Upper lobe of left lung (tissue), 6 donors: Measurements from ENCODE around the gene BTBD7. TPM values are rescaled to one million over a fixed set of nuclear protein-coding genes. Genes with fewer than 3 reads are reported as not detected.

Experiments
- ATAC-seq, 2 donors: fragments of 200-7000 bp; cut with Tn5 transposase; one replicate each; pipeline ENCODE4 v1.9.1; 2022; ENCODE audit warnings: mild to moderate bottlenecking in 2 of 2, moderate library complexity in 2 of 2; ENCODE audit not compliant: low FRiP score in 2 of 2
- DNase-seq, 2 donors: peaks; one replicate each; pipeline ENCODE4 v3.0.0-alpha.2; 2019 to 2020
- H3K27ac ChIP-seq, 4 donors: fragments of 200-600 bp; sonication (generic); one replicate each; pipeline ENCODE4 v1.5.1; 2016 to 2019
- H3K27me3 ChIP-seq, 4 donors: fragments of 200-600 bp; sonication (generic); one replicate each; pipeline ENCODE4 v1.5.1; 2017 to 2019
- H3K36me3 ChIP-seq, 4 donors: fragments of 200-600 bp; sonication (generic); one replicate each; pipeline ENCODE4 v1.5.1; 2016 to 2019
- H3K4me1 ChIP-seq, 4 donors: fragments of 200-600 bp; sonication (generic); one replicate each; pipeline ENCODE4 v1.5.1; 2018 to 2019
- H3K4me3 ChIP-seq, 4 donors: fragments of 200-600 bp; sonication (generic); one replicate each; pipeline ENCODE4 v1.5.1; 2017 to 2019; ENCODE audit warnings: mild to moderate bottlenecking in 2 of 4, moderate library complexity in 1 of 4
- H3K9me3 ChIP-seq, 4 donors: fragments of 200-600 bp; sonication (generic); one replicate each; pipeline ENCODE4 v1.5.1; 2018 to 2019
- EP300 ChIP-seq, 4 donors: sonication (generic); formaldehyde crosslinking; IDR thresholded peaks; one replicate each; pipeline ENCODE4 v1.5.1; 2017; ENCODE audit warnings: antibody characterized with exemption in 4 of 4, control low read depth in 2 of 4
- POLR2A ChIP-seq, 4 donors: fragments of 450-650 bp; IDR thresholded peaks; one replicate each; pipeline ENCODE4 v1.5.1; 2016 to 2017; ENCODE audit warnings: antibody characterized with exemption in 4 of 4, mild to moderate bottlenecking in 2 of 4
- POLR2AphosphoS5 ChIP-seq, 2 donors: sonication (generic); formaldehyde crosslinking; IDR thresholded peaks; one replicate each; pipeline ENCODE4 v1.5.1; 2017; ENCODE audit warnings: antibody characterized with exemption in 2 of 2
- WGBS, 2 donors: methylation state at CpG; one replicate each; pipeline ENCODE4 v1.1.5; 2017 to 2018; 5-methylcytosine and 5-hydroxymethylcytosine counted together
- total RNA-seq, 6 donors: library from RNA; depleted of rRNA in 4 of 6; stranded (reverse); fragments of >200 nt in 4 of 6; gene quantifications; one replicate each; pipeline versions ENCODE4 v1.1.0 to v1.2.1, GENCODE V29; 2016 to 2021
- TF ChIP-seq, protein P1 (sequence below), 6 experiments: fragments of 450-650 bp in 4 of 6; fragments of 200-600 bp in 2 of 6; sonication (generic) in 2 of 6; IDR thresholded peaks; one replicate each; pipeline ENCODE4 v1.5.1; 2016 to 2019; ENCODE audit warnings: antibody characterized with exemption in 6 of 6
- donor health status: DM: no; HTN: no; CAD: no; lungs with moderate emphysema.
- donor health status: DM: no; HTN: yes; CAD: no; lungs with severe emphysema.

BTBD7 gene
- total RNA-seq, 6 donors from 2014 or later, result 15.1 to 46.1 (median 36.9) TPM

DNA sequence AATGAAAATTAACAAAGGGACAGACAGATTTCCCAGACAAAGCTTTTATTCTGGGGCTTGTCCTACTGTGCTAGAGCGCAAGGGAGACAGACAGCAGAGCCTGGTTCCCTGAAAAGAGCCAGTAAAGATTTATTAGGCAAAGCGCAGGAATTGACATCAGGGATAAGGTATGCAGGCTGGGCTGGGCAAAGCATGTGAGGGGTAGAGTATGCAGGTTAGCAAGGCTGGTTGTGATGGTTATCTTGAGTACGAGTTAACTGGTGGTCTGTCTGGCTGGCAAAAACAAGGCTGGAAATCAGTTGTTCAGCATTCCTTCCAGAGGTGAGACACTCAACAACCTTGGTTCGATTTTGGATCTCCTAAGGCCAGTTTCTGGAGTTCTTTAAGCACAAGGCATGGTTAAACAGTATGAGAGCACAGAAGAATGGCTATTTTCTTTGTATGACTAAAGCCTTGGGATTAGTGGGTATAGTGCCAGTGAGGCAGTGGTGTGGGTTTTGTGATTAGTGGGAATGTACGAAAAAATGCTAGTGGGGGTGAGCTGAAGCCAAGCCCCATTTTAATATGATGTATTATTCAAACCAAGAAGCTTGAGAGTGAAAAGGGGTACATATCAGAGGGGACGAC lies 30.9 kb downstream of the BTBD7 start:
- H3K4me3 ChIP-seq, result no peak overlapping the region
- H3K27me3 ChIP-seq, result no peaks in the 10 kb centered on the region
- no peaks in the 10 kb centered on the region for H3K9me3 ChIP-seq
- H3K36me3 ChIP-seq, result no peaks in the 10 kb centered on the region
- peaks cover 19 to 48% (median 24%) of the 10 kb centered on the region in 4 donors for H3K4me1 ChIP-seq
- no peak for DNase-seq
- 82 to 86% methylated on average over 6 of the region's 6 CpGs for WGBS, 2 donors
- TF ChIP-seq, protein P1, sequence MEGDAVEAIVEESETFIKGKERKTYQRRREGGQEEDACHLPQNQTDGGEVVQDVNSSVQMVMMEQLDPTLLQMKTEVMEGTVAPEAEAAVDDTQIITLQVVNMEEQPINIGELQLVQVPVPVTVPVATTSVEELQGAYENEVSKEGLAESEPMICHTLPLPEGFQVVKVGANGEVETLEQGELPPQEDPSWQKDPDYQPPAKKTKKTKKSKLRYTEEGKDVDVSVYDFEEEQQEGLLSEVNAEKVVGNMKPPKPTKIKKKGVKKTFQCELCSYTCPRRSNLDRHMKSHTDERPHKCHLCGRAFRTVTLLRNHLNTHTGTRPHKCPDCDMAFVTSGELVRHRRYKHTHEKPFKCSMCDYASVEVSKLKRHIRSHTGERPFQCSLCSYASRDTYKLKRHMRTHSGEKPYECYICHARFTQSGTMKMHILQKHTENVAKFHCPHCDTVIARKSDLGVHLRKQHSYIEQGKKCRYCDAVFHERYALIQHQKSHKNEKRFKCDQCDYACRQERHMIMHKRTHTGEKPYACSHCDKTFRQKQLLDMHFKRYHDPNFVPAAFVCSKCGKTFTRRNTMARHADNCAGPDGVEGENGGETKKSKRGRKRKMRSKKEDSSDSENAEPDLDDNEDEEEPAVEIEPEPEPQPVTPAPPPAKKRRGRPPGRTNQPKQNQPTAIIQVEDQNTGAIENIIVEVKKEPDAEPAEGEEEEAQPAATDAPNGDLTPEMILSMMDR (IDR thresholded peaks at IDR 0.05), result no peak
- no peak for TF ChIP-seq EP300 (IDR thresholded peaks at IDR 0.05)
- TF ChIP-seq POLR2A (IDR thresholded peaks at IDR 0.05), result no peak
- TF ChIP-seq POLR2AphosphoS5 (IDR thresholded peaks at IDR 0.05), result no peak
- no peak overlapping the region for H3K27ac ChIP-seq
- no peak for ATAC-seq

DNA sequence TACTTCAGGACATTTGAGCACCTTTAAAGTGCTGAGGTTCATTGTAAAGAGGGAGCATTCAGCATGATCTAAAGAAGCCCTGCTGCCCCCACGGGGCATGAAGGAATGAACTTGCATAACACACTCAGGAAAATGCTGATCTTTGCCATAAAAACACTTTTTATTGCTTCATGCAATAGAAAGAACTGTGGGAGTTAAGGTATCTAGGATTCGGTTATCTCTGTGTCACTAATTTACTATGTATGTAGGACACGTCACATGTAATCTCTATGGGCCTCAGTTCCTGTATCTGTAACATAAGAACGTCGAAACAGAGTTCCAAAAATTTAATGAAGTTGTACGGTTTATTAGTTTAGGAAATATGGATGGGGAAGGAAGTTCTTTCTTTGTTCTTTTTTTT lies 33.0 kb downstream of the BTBD7 start:
- Histone ChIP-seq H3K9me3 (no peaks in the 10 kb centered on the region), H3K4me1 (peaks cover 13 to 43% (median 21%) of the 10 kb centered on the region in 4 donors), H3K27ac (no peak overlapping the region), H3K36me3 (no peaks in the 10 kb centered on the region), H3K4me3 (no peak overlapping the region), H3K27me3 (no peaks in the 10 kb centered on the region)
- DNase-seq (no peak), ATAC-seq (no peak)
- TF ChIP-seq POLR2A (IDR thresholded peaks at IDR 0.05) (no peak), POLR2AphosphoS5 (IDR thresholded peaks at IDR 0.05) (no peak), EP300 (IDR thresholded peaks at IDR 0.05) (no peak)
- TF ChIP-seq, protein P1 (IDR thresholded peaks at IDR 0.05), result no peak
- WGBS, 2 donors, result 54 to 62% methylated on average over 6 of the region's 6 CpGs

DNA sequence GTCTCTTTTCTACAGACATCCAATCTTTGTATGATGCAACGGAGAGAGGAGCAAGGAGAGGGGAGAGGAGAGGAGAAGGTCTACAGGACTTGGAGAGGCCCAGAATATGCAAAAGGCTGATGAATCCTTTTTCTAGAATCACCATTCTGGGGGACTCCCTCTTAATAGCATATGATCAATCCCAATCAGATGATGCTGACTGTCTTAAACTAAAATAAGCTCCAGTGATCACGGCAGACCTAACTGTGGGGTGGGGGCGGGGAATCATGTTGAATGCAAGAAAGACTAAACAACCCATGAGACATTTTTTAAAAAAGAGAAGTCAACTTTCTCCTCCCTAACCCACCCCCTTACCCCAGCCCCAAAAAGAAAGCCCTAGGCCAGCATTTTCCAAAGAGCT lies 33.4 kb downstream of the BTBD7 start:
- DNase-seq (no peak), ATAC-seq (no peak)
- TF ChIP-seq, protein P1 (IDR thresholded peaks at IDR 0.05), result no peak
- TF ChIP-seq EP300 (IDR thresholded peaks at IDR 0.05) (no peak), POLR2AphosphoS5 (IDR thresholded peaks at IDR 0.05) (no peak), POLR2A (IDR thresholded peaks at IDR 0.05) (no peak)
- H3K36me3 ChIP-seq, result peaks cover 0 to 2% (median under 1%) of the 10 kb centered on the region in 4 donors
- 76 to 89% methylated on average over 3 of the region's 3 CpGs for WGBS, 2 donors
- H3K4me3 ChIP-seq, result no peak overlapping the region
- H3K27ac ChIP-seq, result no peak overlapping the region
- no peaks in the 10 kb centered on the region for H3K9me3 ChIP-seq
- peaks cover 13 to 39% (median 21%) of the 10 kb centered on the region in 4 donors for H3K4me1 ChIP-seq
- H3K27me3 ChIP-seq, result no peaks in the 10 kb centered on the region

DNA sequence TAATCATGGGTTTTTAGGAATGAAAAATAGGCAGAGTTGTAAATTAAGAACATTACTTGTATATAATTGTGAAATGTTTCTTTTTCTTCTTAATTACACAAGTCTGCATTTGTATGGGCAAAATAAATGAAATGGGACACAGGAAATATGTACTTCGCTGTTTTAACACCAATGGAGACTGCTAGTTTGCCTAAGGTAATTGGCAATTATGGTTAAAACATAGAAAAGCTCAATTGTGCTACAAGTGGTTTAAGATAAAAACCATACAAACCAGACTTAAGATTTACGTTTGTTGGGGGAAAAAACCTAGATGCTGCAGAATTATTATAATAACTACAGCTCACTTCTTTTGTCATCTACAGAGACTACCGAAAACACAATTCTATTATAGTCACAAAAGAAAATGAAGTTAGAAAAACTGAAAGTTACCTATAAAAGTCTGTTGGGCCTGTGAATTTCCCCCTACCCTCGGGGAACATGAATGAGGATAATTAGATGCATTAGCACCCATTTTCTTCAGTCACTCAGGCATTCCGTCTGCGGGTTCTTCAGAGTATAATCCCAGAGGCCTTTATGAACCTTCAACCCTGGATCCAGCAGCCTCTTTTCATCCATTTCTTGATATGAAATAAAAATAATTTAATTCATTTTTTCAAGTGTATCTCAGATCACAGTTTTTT lies 37.2 kb downstream of the BTBD7 start:
- H3K36me3 ChIP-seq, result peaks cover 0 to 18% (median 2%) of the 10 kb centered on the region in 4 donors
- WGBS, 2 donors, result 90 to 93% methylated on average over 6 of the region's 6 CpGs
- no peaks in the 10 kb centered on the region for H3K9me3 ChIP-seq
- ATAC-seq (no peak), DNase-seq (no peak)
- H3K4me3 ChIP-seq, result no peak overlapping the region
- no peak overlapping the region for H3K27ac ChIP-seq
- TF ChIP-seq POLR2A (IDR thresholded peaks at IDR 0.05), result no peak
- TF ChIP-seq EP300 (IDR thresholded peaks at IDR 0.05), result no peak
- TF ChIP-seq, protein P1 (IDR thresholded peaks at IDR 0.05), result no peak
- no peak for TF ChIP-seq POLR2AphosphoS5 (IDR thresholded peaks at IDR 0.05)
- H3K27me3 ChIP-seq, result no peaks in the 10 kb centered on the region
- peaks cover 7 to 24% (median 11%) of the 10 kb centered on the region in 4 donors for H3K4me1 ChIP-seq
